ENCODE measurements around the gene CNIH4.
"Not testable (repeated sequence)": the region's sequence is repeated elsewhere in the genome, so short reads cannot be mapped to it uniquely, and the experiment has no call there.

The CNIH4 gene

GRCh38 chr1:224349716-224350115, 7.0 kb upstream of the CNIH4 start:
- not testable (repeated sequence) for DNase-seq

GRCh38 chr1:224352436-224353085, 4.1 kb upstream of the CNIH4 start:
- DNase-seq: not testable (repeated sequence)

- DNase-seq: no peak
Observed at GRCh38 chr1:224353975-224354925, 2.4 kb upstream of the CNIH4 start.

DNA sequence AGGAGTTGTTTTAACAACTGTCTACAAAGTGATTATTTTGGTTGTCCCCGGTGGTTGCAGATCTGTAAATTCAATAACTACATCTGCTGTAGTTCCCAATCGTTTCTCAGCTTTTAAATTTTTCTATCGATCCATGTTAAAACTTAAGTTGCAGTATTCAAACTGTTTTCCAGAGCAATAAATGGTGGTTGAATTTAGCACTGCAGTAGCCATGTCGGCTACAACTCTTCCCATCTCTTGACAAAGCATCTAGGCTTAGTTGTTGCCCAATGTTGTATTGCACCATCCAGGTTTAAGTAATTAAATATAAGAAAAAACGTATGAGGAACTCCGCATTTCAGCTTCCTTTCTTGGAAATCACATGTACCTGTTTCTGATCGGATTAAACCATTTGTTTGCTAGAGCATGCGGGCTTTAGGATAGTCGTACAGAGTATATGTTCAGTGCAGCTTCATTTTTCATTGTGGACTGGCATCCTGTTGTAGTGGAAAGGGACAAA, 996 bp downstream of the CNIH4 start:
- no peak for DNase-seq

DNA sequence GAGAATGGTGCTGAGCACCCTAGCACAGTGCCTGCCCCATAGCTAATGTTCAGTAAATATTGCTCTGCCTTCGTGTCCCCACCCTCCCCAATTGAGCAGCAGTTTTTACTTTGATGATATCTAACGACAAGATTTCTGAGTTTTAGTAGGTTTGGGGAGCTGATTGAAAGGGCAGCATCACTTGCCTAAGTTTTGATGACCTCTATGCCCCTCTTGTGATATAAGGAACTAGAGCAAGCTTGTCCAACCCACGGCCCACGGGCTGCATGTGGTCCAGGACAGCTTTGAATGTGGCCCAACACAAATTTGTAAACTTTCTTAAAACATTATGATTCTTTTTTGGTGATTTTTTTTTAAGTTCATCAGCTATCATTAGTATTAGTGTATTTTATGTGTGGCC, 1.6 kb downstream of the CNIH4 start:
- DNase-seq: no peak

DNA sequence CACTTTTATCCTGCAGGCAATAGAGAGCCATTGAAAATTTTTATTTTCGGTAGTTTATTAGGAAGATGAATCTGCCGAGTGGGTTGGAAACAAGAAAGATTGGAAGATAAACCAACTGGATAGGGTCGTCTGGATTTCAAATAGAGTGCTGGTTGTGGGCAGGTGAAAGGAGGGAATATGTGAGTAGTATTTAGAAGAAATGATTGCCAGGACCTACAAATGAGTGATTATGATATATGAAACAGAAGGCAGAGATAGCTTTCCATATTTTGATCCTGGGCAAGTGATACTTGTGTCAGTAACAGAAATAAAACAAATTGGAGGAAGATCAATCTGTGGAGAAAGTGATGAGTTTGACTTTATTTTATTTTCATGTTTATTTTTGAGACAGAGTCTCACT, 2.5 kb downstream of the CNIH4 start:
- DNase-seq: no peak

GRCh38 chr1:224368409-224368808, 11.7 kb downstream of the CNIH4 start:
- DNase-seq: no peak

GRCh38 chr1:224373008-224373590, 16.4 kb downstream of the CNIH4 start:
- no peak for DNase-seq

GRCh38 chr1:224375059-224375458, 18.4 kb downstream of the CNIH4 start:
- DNase-seq: no peak

GRCh38 chr1:224377676-224378006, 21.0 kb downstream of the CNIH4 start:
- DNase-seq: no peak

- no peak for DNase-seq
Observed at GRCh38 chr1:224378855-224379631, 22.4 kb downstream of the CNIH4 start.

GRCh38 chr1:224380003-224380402, 23.3 kb downstream of the CNIH4 start:
- no peak for DNase-seq

DNA sequence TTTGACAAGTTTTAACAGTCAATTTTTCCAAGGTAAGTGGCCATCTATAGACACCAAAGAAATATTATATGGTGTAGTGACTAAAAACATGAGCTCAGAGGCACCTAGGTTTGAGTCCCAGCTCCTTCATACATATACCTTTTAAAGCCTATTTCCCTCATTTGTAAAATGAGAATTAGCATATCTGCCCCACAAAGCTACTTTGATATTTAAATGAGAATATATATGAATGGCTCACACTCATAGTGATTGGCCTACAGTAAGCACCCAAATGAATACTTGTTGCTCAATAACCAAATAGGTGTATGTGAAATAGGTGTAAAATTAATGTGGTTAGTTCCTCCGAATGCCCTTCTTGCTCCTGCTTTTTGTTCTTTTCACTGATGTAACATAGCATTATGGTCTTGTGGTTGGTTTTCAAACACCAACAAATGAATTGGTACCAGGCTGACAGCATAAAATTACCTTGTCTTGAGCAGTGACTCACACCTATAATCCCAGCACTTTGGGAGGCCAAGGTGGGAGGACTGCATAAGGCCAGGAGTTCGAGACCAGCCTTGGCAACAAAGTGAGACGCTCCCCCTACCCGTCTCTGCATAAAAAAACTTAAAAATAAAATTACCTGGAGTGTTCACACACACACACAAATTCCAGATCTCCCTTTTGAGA, 25.3 kb downstream of the CNIH4 start:
- no peak for DNase-seq

DNA sequence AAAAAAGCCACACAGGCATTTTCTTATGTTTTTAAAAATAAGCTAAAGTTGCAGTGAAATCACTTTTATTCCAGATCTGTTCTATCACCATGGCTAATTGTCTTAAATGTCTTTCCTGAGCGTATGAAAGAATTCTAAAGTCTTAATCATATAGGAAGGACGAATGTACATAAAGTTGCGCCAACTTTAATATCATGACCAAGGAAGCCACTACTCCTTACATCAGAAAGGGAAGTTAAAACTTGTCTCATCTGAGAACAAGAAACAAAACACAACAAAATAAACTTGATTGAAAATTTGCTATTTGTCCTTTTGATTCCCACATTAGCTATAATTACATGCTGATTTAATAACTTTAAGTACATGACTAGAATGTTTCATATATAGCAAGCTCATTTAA, 26.5 kb downstream of the CNIH4 start:
- no peak for DNase-seq

DNA sequence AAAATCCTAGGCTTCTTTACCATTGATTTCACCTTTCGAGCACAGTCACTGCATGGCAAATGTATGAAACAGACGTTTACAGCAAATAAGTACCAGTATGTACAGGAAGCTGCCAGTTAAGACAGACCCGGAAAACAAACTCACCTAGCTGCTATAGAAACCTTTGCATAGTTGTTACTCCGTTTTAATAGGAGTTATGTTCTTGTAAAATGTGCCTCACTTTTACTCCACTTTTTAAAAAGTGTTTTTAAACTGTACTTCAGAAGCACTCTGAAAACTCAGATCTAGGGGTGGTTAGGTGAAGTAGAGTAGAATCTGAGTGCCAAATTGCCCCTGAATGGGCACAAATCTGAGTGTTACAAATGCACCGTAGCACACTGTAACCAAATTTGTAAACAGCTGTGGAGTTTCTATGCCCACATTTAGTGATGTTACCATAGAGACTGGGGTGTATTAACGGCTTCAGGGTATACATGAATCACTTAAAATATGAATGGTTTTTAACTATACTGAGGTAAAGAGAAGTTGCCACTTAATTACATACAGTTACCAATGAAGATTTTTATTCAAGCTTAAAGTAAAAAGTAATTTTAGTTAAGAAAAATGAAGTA, 30.7 kb downstream of the CNIH4 start:
- DNase-seq: no peak

DNA sequence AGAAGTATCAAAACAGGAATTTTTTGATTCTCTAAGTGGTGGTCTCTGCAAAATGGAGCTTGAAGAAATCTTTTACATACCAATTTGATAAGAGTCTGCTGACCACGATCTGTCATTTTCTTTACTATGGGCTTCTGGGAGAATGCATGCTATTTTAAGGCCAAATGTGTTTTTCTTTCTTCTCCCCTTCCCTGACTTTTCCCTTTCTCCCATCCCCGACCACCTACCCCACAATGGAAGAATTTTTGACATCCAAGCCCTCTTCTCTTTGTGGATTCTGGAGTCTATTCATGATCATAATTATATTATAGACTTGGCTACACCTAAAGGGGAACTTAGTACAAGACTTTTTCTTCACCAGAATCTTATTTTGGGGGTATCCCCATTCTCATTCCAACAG, 31.3 kb downstream of the CNIH4 start:
- DNase-seq: no peak

DNA sequence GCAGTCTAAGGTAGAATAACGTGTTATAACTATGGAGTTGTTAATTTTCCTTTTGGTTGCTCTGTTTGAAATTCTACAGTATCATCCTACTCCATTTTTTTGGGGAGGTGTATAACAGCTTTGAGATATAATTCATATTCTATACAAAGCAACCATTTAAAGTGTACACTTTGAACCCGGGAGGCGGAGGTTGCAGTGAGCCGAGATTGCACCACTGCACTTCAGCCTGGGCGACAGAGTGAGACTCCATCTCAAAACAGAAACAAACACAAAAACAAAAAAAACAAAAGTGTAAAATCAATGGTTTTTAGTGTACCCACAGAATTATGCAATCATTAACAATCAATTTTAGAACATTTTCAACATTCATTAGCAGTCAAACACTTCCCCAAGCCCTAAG, 33.8 kb downstream of the CNIH4 start:
- no peak for DNase-seq

DNA sequence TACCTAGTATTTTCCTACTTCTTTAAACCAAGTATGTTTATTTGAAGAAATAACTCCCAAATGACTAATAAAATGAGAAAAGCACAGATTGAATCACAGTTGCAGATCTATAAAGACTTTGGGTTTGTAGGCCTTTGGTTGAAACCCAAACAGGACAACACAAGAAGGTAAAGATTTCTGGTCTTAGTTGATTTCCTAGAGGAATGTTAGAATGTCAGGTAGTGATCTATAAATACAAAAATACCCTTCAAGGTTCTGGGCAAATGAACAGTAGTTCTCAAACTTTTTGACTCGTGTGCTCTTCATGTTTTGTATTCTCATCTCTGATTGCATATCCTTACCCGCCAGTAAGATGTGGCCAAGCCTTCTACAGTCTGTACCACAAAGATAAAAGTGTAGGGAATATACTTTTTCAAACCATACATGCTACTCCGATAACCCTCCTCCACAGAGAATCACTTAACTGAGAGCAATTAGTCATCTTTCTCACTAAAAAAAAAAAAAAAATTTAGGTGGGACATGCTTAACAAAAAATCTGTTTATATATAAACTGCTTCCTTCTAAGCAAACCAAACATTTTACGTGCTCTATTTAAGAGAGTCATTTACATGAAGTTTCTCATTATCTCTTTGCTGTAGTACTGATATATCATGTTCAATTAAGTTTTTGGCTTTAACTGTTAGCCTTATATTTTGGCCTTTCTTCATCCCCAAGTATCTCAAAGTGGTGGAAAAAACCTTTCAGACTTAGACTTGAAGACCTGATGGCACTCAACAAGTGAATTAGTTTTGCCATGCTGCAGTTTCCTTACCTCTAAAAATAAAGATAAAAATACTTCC, 36.0 kb downstream of the CNIH4 start:
- DNase-seq: no peak

DNA sequence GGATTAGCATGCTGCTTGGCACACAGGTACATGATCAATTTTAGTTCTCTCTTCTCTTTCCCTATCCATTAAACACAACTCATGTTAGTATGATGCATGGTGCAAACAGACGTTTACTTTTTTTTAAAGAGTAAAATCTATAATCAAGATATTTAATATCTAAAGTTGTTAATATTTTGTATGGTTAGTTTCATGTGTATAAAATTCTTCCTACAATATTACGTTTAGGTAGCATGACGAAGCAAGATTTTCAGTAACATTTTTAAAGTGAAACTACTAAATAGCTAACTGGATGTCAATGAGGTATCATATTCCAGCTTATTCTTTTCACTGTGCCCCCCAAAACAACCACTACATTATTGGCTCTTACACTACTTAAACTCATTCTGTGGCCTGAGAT, 36.6 kb downstream of the CNIH4 start:
- DNase-seq: no peak

DNA sequence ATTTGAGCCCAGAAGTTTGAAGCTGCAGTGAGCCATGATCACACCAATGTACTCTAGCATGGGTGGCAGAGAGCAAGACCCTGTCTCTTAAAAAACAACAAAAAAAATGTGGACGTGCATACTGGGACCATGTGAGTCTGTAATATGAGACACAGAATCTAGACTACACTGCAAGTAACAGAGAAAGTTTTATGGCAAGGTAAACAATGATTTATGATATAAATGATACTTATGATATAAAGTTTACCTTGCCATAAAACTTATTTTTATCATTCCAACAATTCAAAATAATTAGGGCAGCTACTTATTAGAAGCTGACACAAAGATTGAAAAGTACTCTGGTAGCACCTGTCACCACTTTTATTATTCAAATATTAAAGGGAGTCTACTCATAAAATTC, 43.2 kb downstream of the CNIH4 start:
- DNase-seq: no peak

DNA sequence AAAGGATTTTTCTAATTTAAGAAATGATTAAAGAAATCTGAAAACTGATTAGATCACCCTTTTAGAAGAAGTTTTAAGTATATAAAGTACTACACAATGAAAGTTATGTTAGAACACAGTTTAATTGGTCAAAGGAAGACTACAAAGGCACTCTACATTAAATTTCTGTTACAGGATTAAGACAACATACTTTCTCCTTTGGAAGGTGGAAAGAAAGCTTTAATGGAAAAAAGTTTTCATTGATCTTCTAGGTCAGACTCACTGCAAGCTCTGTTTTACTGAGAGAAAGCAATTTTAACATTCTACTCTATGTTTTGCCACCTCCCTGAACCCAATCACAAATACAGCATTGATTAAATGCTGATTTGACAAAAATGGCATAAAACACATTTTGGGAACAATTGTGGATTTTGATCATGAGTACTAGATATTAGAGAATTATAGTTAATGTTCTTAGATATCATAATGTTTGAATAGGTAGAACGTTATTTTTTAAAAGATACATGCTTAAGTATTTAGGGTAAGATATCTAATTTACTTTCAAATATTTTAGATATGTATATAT, 45.9 kb downstream of the CNIH4 start:
- no peak for DNase-seq
